Trophoblast cell (in vitro differentiated cells and primary cell): Measurements from ENCODE around the gene LPIN1.
"Not testable (repeated sequence)": the region's sequence is repeated elsewhere in the genome, so short reads cannot be mapped to it uniquely, and the experiment has no call there.

ENCODE experiments used
- DNase-seq, 2 donors: peaks; one replicate each; pipeline ENCODE4 v3.0.0-alpha.2; 2016
- H2AFZ ChIP-seq: 2 replicates; pipeline ENCODE4 v1.6.1; 2013; ENCODE audit warnings: low read length, moderate library complexity, mild to moderate bottlenecking; ENCODE audit not compliant: insufficient read depth, poor library complexity
- H2AK5ac ChIP-seq: 2 replicates; pipeline ENCODE4 v1.6.1; 2013; ENCODE audit warnings: mild to moderate bottlenecking, low read length
- H2BK120ac ChIP-seq: 2 replicates; pipeline ENCODE4 v1.6.1; 2013; ENCODE audit warnings: low read length, mild to moderate bottlenecking, moderate library complexity; ENCODE audit not compliant: insufficient read depth, poor library complexity
- H2BK12ac ChIP-seq: 2 replicates; pipeline ENCODE4 v1.6.1; 2013; ENCODE audit warnings: mild to moderate bottlenecking, low read length, moderate library complexity
- H2BK5ac ChIP-seq: 2 replicates; pipeline ENCODE4 v1.6.1; 2013; ENCODE audit warnings: low read length, low read depth, moderate library complexity, mild to moderate bottlenecking; ENCODE audit not compliant: poor library complexity
- H3K14ac ChIP-seq: 2 replicates; pipeline ENCODE4 v1.6.1; 2013; ENCODE audit warnings: mild to moderate bottlenecking, low read length
- H3K18ac ChIP-seq: 2 replicates; pipeline ENCODE4 v1.6.1; 2013; ENCODE audit warnings: mild to moderate bottlenecking, low read length
- H3K23ac ChIP-seq: 2 replicates; pipeline ENCODE4 v1.6.1; 2013; ENCODE audit warnings: low read length
- H3K27ac ChIP-seq: 2 replicates; pipeline ENCODE4 v1.5.1; 2013; ENCODE audit warnings: low read depth, mild to moderate bottlenecking, inconsistent platforms, low read length, moderate library complexity
- H3K27me3 ChIP-seq: 2 replicates; pipeline ENCODE4 v1.6.1; 2013; ENCODE audit warnings: inconsistent platforms, mild to moderate bottlenecking, low read length, moderate library complexity; ENCODE audit not compliant: insufficient read depth
- H3K36me3 ChIP-seq, 2 experiments: 1 replicate in 1 of 2; 2 replicates in 1 of 2; pipeline ENCODE4 v1.6.1; 2013; ENCODE audit warnings: low read length in 2 of 2, mild to moderate bottlenecking in 2 of 2, moderate library complexity in 1 of 2; ENCODE audit not compliant: insufficient read depth in 2 of 2, control insufficient read depth in 1 of 2
- H3K4ac ChIP-seq: 2 replicates; pipeline ENCODE4 v1.6.1; 2013; ENCODE audit warnings: low read depth, mild to moderate bottlenecking, low read length, moderate library complexity
- H3K4me1 ChIP-seq, 2 experiments: 1 replicate in 1 of 2; 2 replicates in 1 of 2; pipeline ENCODE4 v1.6.1; 2013; ENCODE audit warnings: low read length in 2 of 2, mild to moderate bottlenecking in 2 of 2, moderate library complexity in 1 of 2; ENCODE audit not compliant: insufficient read depth in 2 of 2, control insufficient read depth in 1 of 2
- H3K4me2 ChIP-seq: 2 replicates; pipeline ENCODE4 v1.6.1; 2013; ENCODE audit warnings: inconsistent platforms, mild to moderate bottlenecking, low read length, moderate library complexity
- H3K4me3 ChIP-seq: 2 replicates; pipeline ENCODE4 v1.5.1; 2013; ENCODE audit warnings: mild to moderate bottlenecking, low read depth, low read length, inconsistent platforms
- H3K79me1 ChIP-seq: one replicate; pipeline ENCODE4 v1.6.1; 2013; ENCODE audit warnings: low read length
- H3K79me2 ChIP-seq: 2 replicates; pipeline ENCODE4 v1.6.1; 2013; ENCODE audit warnings: low read length, mild to moderate bottlenecking; ENCODE audit not compliant: control insufficient read depth, insufficient read depth, poor library complexity
- H3K9ac ChIP-seq: 2 replicates; pipeline ENCODE4 v1.6.1; 2013; ENCODE audit warnings: mild to moderate bottlenecking, low read length
- H3K9me3 ChIP-seq: 2 replicates; pipeline ENCODE4 v1.6.1; 2013; ENCODE audit warnings: low read depth, mild to moderate bottlenecking, control low read depth, inconsistent platforms, low read length; ENCODE audit not compliant: insufficient read depth
- H4K12ac ChIP-seq: 2 replicates; pipeline ENCODE4 v1.6.1; 2013; ENCODE audit warnings: low read depth, mild to moderate bottlenecking, low read length, moderate library complexity
- H4K8ac ChIP-seq: 2 replicates; pipeline ENCODE4 v1.6.1; 2013; ENCODE audit warnings: low read depth, mild to moderate bottlenecking, low read length, moderate library complexity
- H4K91ac ChIP-seq: one replicate; pipeline ENCODE4 v1.6.1; 2013; ENCODE audit warnings: low read depth, mild to moderate bottlenecking, low read length, moderate library complexity
- WGBS: extraction: QIAGEN DNeasy Blood & Tissue Kit; methylation state at CpG from one replicate; pipeline ENCODE4 v1.1.7; 2013; ENCODE audit warnings: missing lambda C conversion rate; ENCODE audit not compliant: insufficient read length, insufficient coverage; ENCODE audit errors: extremely low coverage; 5-methylcytosine and 5-hydroxymethylcytosine counted together

LPIN1 gene

DNA sequence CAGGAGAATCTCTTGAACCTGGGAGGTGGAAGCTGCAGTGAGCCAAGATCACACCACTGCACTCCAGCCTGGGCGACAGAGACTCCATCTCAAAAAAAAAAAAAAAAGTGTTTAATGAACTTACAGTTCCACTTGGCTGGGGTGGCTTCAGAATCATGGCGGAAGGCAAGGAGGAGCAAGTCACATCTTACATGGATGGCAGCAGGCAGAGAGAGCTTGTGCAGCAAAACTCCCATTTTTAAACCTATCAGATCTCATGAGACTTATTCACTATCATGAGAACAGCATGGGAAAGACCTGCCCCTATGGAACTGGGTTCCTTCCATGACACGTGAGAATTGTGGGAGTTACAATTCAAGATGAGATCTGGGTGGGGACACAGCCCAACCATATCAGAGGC is 113.5 kb downstream of the LPIN1 start:
- not testable (repeated sequence) for H3K4me3 ChIP-seq, H2AK5ac ChIP-seq, H2AFZ ChIP-seq, H3K36me3 ChIP-seq, H3K27ac ChIP-seq, H3K79me1 ChIP-seq, H3K79me2 ChIP-seq, H4K8ac ChIP-seq, H3K14ac ChIP-seq, H3K27me3 ChIP-seq, H3K23ac ChIP-seq, H3K18ac ChIP-seq, H2BK120ac ChIP-seq, DNase-seq, H3K4ac ChIP-seq, H3K9ac ChIP-seq, H3K4me2 ChIP-seq, H4K91ac ChIP-seq, H2BK5ac ChIP-seq, H2BK12ac ChIP-seq, H4K12ac ChIP-seq
- peaks cover 27% of the 10 kb centered on the region for H3K9me3 ChIP-seq
- WGBS: no CpG with 5 or more reads among the region's 3 CpGs
- H3K4me1 ChIP-seq: peaks cover 9 to 13% of the 10 kb centered on the region in 2 experiments

GRCh38 chr2:11861044-11861443 is 114.6 kb downstream of the LPIN1 start:
- Histone ChIP-seq H3K14ac (no peak overlapping the region), H3K4me3 (no peak overlapping the region), H2BK120ac (no peak overlapping the region), H2AK5ac (no peak overlapping the region), H3K9me3 (peaks cover 27% of the 10 kb centered on the region), H3K9ac (no peak overlapping the region), H2AFZ (no peak overlapping the region), H3K79me2 (no peaks in the 10 kb centered on the region), H3K23ac (no peak overlapping the region), H3K79me1 (peaks cover 4% of the 10 kb centered on the region), H3K27me3 (no peaks in the 10 kb centered on the region), H4K12ac (no peak overlapping the region), H3K4me1 (peaks cover 9 to 13% of the 10 kb centered on the region in 2 experiments), H3K36me3 (peaks cover 0 to 1% of the 10 kb centered on the region in 2 experiments), H3K18ac (no peak overlapping the region), H3K27ac (no peak overlapping the region), H4K91ac (no peak overlapping the region), H4K8ac (no peak overlapping the region), H2BK5ac (no peak overlapping the region), H3K4me2 (no peak overlapping the region), H2BK12ac (no peak overlapping the region), H3K4ac (no peak overlapping the region)
- no peak for DNase-seq
- WGBS: no CpG with 5 or more reads among the region's 2 CpGs

DNA sequence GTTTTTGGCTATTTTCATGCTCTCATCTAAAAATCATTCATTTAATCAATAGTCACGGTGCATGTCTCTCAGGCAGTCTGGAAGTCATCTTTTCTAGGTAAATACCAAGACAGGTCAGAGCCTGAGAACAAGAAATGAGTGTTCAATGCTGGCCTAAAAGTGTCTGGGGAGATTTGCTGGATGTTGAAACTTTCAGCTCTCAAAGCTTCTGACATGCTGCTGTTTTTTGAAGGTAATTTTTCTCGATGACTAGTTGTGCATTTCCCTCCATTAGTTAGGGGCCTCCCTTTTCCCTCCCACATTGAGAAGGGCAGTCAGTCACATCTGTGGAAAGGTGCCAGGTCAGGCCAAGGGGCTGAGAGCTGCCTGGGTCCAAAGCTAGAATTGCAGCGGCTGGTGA is 115.6 kb downstream of the LPIN1 start:
- Histone ChIP-seq H4K12ac (no peak overlapping the region), H2AK5ac (no peak overlapping the region), H4K91ac (no peak overlapping the region), H2BK120ac (no peak overlapping the region), H3K4ac (no peak overlapping the region), H3K23ac (no peak overlapping the region), H3K79me1 (peaks cover 4% of the 10 kb centered on the region), H2AFZ (no peak overlapping the region), H4K8ac (no peak overlapping the region), H2BK5ac (no peak overlapping the region), H3K14ac (no peak overlapping the region), H3K4me1 (peaks cover 9 to 13% of the 10 kb centered on the region in 2 experiments), H3K79me2 (no peaks in the 10 kb centered on the region), H3K36me3 (peaks cover 0 to 1% of the 10 kb centered on the region in 2 experiments), H3K27me3 (no peaks in the 10 kb centered on the region), H3K4me3 (no peak overlapping the region), H2BK12ac (no peak overlapping the region), H3K27ac (no peak overlapping the region), H3K4me2 (no peak overlapping the region), H3K18ac (no peak overlapping the region), H3K9ac (no peak overlapping the region), H3K9me3 (peaks cover 26% of the 10 kb centered on the region)
- DNase-seq: no peak
- no CpG with 5 or more reads among the region's 3 CpGs for WGBS

DNA sequence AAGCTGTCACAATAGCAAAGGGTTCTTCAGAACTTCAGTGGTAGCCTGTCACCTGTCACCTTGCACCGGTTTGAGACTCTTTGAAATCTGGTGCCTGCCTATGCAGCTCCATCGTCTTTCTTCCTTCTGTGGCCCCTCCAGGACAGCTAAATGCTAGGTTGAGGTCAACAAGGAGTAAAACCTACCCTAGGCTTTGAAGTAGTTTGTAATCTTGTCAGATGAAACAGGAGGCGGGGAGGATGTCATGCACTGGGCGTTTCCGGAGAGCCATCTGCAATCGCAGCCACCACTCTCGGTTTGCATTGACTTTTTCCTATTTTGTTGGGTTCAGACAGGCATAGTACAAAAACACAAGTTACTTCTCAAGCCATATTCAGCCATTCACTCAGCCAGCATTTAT is 116.7 kb downstream of the LPIN1 start:
- H3K36me3 ChIP-seq: peaks cover 0 to 1% of the 10 kb centered on the region in 2 experiments
- no peak overlapping the region for H3K23ac ChIP-seq
- peak overlapping the region; percentile 19 for H2AK5ac ChIP-seq
- H3K27me3 ChIP-seq: no peaks in the 10 kb centered on the region
- H4K91ac ChIP-seq: peak overlapping the region; percentile 58
- H3K79me2 ChIP-seq: no peaks in the 10 kb centered on the region
- no peak overlapping the region for H4K8ac ChIP-seq
- H2BK120ac ChIP-seq: no peak overlapping the region
- peak overlapping the region; percentile 52 for H2BK12ac ChIP-seq
- DNase-seq: no peak
- H4K12ac ChIP-seq: no peak overlapping the region
- H3K4me3 ChIP-seq: no peak overlapping the region
- peak overlapping the region; percentile 65 for H3K27ac ChIP-seq
- peak overlapping the region; percentile 8 for H3K14ac ChIP-seq
- no peak overlapping the region for H3K4ac ChIP-seq
- H3K79me1 ChIP-seq: peaks cover 4% of the 10 kb centered on the region
- no peak overlapping the region for H3K4me2 ChIP-seq
- peaks cover 9 to 13% of the 10 kb centered on the region in 2 experiments for H3K4me1 ChIP-seq
- H3K9me3 ChIP-seq: peaks cover 17% of the 10 kb centered on the region
- no peak overlapping the region for H3K18ac ChIP-seq
- H2BK5ac ChIP-seq: no peak overlapping the region
- WGBS: no CpG with 5 or more reads among the region's 7 CpGs
- H3K9ac ChIP-seq: no peak overlapping the region
- H2AFZ ChIP-seq: no peak overlapping the region
